Upper lobe of left lung (tissue), 4 donors: ENCODE data around the gene SMIM31.

Experiments used
- CTCF ChIP-seq, 6 experiments: fragments of 450-650 bp in 4 of 6; fragments of 200-600 bp in 2 of 6; sonication (generic) in 2 of 6; IDR thresholded peaks; one replicate each; pipeline ENCODE4 v1.5.1; 2016 to 2019; ENCODE audit warnings: antibody characterized with exemption in 6 of 6
- EP300 ChIP-seq, 4 donors: sonication (generic); formaldehyde crosslinking; IDR thresholded peaks; one replicate each; pipeline ENCODE4 v1.5.1; 2017; ENCODE audit warnings: antibody characterized with exemption in 4 of 4, control low read depth in 2 of 4
- POLR2A ChIP-seq, 4 donors: fragments of 450-650 bp; IDR thresholded peaks; one replicate each; pipeline ENCODE4 v1.5.1; 2016 to 2017; ENCODE audit warnings: antibody characterized with exemption in 4 of 4, mild to moderate bottlenecking in 2 of 4
- POLR2AphosphoS5 ChIP-seq, 2 donors: sonication (generic); formaldehyde crosslinking; IDR thresholded peaks; one replicate each; pipeline ENCODE4 v1.5.1; 2017; ENCODE audit warnings: antibody characterized with exemption in 2 of 2

GRCh38 chr4:164821711-164822110 lies 67.8 kb downstream of the SMIM31 start:
- TF ChIP-seq EP300 (IDR thresholded peaks at IDR 0.05), result no peak
- TF ChIP-seq CTCF (IDR thresholded peaks at IDR 0.05), result no peak
- TF ChIP-seq POLR2AphosphoS5 (IDR thresholded peaks at IDR 0.05), result no peak
- no peak for TF ChIP-seq POLR2A (IDR thresholded peaks at IDR 0.05)
